ENCODE measurements around the gene EEFSEC.

Gene EEFSEC

DNA sequence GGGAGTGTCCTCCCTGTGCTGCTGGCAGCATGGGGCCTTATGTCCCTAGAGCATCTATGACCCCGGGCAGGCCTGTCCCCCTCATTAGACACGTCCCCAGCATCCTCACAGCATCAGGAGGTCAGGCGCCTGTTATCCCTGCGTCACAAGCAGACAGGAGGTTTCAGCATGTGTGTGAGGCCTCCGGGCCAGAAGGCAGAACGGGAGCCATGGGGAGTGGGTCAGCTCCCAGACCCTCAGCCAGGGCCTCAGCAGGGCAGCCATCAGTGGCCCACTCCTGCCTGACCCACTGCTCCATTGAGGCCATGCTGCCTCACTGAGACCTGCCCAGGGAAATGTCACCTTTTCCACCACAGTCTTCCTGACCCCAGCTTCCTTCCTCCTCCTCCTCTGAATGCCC is 241.8 kb downstream of the EEFSEC start:
- DNase-seq (ENCODE audit: low spot score), result no peak

DNA sequence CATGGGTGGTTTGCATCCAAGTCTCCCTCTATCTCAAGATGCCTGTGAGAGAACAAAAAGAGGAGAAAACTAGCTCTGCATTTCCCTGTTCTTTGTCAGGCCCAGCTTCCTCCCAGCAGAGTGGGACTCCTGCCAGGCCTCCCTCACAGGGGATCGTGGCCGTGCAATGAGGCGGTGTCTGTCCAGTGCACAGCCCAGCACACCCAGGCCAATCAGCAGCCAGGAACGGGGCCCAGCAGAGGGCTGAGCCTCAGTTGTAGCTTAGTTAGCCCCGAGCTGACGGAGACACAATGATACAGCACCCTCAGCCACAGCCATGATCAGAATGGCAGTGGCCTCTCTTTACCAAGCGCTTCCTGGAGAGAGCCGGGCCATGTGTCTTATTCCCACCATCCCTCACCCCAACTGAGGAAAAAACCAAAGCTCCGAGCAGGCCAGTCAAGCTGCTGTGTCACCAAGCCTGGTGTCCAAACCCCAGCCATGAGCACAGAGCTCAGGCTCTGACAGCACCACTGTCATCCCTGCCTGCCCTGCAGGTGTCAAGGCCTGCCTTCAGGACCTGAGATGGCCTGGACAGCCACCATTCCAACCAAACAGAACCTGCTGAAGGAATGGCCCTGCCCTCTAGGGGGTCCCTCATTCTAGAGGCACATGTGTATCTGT is 242.3 kb downstream of the EEFSEC start:
- peak; percentile 6 for DNase-seq (ENCODE audit: low spot score)

DNA sequence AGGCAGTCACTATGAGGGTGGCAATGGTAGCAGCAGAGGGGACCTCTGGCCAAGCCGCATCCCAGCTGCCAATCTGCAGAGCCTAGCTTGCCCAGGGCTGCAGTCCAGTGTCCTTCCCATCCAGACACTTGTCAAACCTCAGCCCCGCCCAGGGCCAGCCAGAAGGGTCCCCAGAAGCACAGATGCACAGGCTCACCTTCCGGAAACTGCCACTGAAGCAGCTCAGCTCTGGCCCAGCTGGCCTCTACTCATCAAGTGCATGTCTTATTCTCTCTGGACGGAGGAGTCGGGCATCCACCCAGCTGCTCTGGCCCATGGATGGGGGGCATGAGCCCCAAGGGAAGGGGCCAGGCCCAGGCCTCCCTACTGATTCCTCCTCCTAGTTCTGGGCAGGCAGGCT is 244.2 kb downstream of the EEFSEC start:
- DNase-seq (ENCODE audit: low spot score), result no peak

DNA sequence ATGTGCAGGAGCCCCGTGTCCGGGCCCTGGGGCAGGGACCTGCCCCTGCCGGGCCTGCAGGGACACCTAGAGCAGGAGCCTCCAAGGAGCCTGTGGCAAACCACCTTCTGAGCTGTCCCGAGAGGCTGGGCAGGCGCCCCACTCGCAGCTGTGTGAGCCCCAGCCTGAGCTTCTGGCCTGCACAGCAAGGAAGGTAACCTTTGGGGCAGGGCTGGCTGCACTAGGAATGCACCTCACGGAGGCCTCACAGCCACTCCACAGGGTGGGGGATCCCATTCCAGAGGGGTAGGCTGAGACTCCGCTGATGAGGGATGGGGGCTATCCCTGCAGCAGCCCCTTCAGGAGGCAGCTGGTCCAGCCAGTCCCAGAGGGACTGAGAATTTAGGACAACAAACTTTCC is 245.3 kb downstream of the EEFSEC start:
- DNase-seq (ENCODE audit: low spot score), result no peak

DNA sequence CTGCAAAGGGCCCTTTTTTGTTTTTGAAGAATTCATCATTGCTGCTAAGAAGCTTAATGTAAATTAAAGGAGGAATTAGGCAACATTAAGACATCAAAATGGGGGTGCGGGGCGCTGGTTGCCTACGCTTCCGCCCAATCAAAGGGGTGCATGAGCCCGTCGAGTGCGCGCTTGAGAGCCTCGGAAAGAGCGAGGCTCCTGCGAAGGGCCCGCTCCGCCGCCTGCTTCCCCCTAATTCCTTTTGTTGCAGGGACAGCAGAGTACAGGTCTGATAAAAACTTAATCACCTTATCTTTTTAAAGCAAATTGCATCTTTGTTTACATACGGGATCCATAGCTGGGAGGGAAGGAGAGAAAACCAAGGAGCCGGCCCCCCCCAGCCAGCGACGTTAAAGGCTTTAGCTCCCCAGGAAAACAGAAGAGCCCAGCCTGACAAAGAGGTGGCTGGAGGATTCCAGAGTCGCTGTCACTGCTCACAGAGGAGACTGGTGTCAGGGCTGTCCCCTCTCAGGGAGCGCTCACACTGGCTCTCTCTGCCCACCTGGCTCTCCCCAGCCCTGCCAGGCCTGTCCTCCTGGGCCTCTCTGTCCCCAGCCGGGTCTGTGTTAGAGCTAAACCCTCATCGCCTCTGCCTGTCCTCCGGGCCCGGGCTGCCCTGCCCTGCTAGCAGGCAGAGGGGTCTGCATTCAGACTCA is 246.1 kb downstream of the EEFSEC start:
- DNase-seq (ENCODE audit: low spot score), result no peak

DNA sequence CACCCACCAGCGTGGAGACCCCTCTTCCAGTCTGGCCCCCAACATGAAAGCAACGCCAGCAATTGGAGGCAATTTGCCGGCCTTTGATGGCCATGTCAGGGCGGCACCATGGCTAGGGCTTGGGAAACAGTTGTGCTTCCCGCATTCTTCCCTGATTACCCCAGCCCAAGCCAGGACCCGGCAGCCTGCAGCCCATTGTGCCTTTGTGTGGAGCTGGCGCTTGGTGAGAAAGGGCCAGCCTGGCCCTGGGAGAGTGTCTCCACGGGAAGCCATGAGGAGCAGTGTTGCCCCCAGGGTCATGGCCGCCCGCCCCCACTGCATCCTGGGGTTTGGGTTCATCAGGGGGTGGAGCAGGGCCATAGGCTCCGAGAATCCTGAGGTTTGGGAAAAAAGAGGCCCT is 247.4 kb downstream of the EEFSEC start:
- DNase-seq (ENCODE audit: low spot score), result no peak

DNA sequence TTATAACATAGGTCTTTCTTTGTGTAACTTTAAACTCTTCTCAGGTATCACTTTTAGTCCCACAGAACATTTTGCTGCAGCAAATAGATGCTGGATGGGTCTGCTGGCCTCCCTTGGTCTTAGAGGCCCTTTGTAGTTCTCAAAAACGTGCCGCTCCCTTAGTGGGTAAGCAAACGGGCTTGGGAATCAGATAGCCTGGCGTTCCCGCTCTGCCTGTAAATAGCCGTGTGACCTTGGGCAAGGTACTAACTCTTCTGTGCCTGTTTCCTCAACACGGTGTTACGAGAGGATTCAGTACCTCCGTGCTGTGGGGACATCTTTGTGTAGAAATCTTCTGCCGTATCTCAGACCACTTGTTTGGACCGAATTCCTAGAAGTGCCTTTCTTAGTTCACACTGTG is 249.0 kb downstream of the EEFSEC start:
- DNase-seq (ENCODE audit: low spot score), result no peak

DNA sequence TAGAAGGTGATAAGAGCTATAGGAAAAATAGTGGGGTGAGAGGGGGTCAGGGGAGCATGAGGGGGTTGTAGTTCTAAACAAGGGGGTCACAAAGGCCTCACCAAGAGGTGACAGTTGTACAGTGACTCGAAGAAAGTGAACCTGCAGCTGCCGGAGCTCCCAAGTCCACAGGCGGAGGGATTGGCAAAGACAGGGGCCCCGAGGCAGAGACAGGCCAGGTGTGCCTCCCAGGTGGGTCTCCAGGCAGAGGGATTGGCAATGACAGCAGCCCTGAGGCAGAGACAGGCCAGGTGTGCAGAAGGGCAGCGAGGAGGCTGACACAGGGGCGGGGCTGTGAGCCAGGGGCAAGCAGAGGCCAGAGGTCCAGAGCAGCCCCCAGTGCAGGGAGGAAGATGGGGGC is 249.7 kb downstream of the EEFSEC start:
- DNase-seq (ENCODE audit: low spot score), result no peak

DNA sequence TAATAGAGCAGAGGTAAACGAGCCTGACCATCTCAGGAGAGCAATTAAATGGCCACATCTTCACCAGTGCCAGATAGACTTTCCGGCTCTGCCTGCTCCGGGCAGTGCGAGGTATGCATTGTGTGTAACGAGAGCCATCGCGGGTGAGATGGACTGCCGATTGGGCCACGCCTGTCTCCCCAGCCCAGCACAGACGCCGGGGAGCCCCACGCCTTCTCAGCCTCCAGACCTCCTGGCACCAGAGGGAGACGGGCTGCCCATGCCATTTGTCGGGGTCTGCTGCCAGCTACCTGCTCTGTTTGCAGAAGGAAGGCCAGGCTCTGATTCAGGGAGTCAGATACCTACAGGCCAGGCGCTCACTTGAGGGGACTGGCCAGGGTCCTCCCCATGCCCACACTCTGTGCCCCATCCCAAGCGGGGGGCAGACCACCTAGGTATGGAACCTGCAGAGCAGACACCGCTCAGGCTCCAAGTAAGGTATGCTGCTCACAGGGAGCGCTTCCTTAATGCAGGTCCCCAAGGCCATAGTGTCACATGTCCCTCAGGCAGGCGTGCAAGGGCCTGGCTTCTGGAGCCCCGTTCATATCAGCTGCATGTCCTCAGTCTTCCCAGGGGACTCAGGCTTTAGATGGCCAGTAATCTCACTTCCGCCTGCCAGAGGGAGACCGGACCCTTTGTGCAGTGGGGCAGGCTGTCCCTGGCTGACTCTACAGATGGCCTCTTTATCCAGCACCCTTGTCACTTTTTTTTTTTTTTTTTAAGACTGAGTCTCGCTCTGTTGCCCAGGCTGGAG is 251.2 kb downstream of the EEFSEC start:
- DNase-seq (ENCODE audit: low spot score), result no peak

DNA sequence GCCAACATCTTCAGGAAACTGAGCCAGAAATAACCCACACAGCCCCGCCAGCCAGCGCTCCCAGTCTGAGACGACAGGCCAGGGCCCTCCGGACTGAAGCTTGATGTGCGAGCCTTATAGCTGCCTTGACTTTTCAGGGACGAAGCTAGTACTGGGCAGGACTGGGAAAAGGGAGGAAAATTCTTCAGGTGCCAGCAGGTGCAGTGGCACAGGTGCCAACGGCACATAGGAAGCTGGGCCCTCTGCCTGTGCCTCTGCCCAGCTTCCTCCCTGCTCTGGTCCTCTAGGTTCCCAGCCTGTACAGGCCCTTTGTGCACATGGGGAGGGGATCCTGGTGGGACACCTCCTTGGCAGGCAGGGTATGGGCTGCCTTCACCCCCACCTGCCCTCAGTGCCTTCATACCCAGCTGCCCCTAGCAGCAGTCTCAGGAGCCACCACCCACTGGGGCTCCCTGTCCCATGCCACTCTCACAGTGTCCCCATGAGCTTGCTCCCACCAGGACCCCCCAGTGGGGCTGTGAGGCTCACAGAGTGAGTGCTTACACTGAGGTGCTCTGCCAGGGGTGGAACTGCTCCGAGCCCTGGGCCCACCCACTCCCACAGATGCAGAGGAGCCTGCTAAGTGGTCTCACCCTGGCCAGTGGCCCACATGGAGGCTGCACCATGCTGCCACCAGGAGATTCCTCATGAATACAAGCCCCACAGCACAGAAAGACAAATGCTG is 252.4 kb downstream of the EEFSEC start:
- no peak for DNase-seq (ENCODE audit: low spot score)

DNA sequence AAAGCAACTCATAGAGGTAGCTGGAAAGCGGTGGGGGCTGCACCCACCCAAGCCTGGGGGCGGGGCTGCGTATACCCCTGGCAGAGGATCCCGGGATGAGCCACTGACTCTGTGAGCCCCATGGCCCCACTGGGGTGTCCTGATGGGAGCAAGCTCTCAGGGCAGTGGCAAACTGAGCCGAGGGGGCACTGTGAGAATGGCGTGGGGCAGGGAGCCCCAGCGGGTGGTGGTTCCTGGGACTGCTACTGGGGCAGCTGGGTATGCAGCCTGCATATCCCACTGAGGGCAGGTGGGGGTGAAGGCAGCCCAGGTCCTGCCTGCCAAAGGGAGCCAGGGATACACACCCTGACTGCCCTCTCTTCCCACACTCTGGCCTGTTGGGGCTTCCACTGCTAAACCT is 254.0 kb downstream of the EEFSEC start:
- no peak for DNase-seq (ENCODE audit: low spot score)

DNA sequence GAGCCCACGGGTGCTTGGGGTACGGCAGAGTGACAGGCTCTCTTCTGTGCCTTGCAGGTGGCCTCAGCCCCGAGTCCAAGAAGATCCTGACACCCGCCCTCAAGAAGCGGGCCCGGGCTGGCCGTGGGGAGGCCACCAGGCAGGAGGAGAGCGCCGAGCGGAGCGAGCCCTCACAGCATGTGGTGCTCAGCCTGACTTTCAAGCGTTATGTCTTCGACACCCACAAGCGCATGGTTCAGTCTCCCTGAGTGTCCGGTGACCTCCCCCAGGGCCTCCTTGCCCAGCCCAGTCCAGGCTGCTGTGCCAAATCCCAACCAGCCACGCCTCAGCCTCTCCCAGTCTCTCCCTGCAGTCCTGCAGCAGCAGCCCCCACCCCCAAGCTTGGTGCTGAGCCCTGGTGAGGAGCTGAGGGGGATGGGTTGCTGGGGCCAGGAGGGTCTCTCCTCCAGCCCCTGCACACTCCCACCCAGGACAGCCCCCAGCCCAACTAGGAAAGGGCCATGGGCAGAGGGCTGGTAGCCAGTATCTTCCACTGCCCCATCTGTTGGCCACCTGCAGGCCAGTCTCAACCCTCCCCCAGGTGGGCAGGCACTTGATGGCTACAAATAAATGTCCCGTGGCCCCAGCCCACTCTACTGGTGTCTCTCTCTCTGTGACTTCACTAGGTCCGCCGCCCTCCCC is 254.9 kb downstream of the EEFSEC start:
- DNase-seq (ENCODE audit: low spot score), result no peak

DNA sequence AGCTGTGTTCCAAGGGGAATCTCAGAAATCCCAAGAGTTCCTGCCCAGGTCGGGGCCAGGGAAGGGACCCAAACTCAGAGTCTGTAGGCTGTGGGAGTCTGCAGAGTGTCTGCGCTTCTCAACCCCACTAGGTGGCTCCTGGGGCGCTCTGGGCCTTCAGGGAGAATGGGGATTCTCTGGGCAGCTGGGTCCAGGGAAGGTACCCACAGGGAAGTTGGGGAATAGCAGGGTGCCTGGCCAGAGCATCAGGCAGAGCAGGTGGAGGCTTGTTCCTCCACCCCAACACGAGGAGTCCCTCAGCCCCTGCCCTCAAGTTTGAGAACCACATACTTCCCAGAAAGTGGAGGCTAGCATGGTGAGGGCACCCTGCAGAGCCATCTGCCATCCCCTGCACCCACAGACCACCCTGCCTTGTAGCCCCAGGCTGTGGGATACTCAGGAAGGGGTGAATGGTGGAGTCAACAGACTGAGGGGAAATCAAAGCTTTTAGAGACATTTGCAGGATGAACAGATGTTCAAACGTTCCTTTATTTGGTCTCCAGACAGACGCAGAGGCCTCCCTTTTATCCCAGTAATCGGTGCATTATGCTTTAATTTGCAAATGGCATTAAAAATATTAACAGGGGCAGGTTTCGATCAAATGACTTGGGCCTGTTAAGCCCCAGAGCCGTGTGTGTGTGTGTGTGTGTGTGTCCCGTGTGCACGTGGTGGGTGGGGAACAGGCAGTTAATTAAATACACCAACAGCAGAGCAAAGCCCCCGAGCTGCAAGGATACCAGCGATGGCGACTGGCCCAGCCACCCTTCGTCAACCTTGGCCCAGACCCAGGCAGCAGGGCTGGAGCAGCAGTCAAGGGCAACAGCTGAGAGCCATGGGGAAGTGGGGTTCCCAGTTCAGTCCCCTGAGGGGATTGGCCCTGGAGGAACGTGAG is 255.7 kb downstream of the EEFSEC start:
- DNase-seq (ENCODE audit: low spot score), result no peak

DNA sequence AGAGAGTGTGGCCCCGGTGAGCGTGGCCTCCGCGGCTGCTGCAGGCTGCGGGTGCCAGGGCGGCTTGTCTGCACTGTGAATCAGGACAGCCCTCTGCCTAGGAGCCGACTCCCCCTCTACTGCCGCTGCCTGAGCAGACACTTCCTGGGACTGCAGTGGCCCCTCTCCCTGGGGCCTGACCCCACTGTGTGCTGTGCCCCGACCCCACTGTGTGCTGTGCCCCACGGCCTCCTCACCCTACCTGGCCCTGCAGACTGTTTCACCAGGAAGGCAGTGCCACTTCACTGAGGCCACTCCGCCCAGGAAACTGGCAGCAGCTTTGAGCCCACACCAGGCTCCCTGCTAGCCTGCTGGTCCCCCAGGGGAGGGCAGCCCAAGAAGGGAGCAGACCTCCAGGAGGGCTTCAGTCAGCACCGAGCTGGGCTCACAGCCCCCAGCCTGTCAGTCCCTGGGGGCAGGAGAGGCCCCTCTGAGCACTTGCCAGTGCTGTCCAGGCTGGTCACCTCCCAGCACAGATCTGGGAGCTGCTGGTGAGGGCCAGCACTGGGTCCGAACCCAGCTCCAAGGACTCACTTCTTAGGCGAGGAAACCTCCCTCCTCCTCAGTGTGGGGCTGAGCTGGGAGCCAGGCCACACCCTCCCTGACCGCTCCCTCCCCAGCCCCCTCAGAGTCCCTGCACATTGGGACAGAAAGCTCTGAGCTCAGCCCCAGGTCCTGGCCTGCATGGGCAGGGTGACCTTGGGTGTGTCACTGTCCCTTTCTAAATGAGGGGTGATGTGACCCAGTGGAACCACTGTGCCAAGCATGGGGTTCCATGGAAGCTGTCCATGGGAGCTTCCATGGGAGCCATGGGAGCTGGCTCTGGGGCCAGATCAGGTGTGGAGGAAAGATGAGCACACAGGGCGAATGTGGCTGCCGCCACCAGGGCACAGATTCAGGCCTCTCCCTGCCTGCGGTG is 256.6 kb downstream of the EEFSEC start:
- DNase-seq (ENCODE audit: low spot score), result no peak

DNA sequence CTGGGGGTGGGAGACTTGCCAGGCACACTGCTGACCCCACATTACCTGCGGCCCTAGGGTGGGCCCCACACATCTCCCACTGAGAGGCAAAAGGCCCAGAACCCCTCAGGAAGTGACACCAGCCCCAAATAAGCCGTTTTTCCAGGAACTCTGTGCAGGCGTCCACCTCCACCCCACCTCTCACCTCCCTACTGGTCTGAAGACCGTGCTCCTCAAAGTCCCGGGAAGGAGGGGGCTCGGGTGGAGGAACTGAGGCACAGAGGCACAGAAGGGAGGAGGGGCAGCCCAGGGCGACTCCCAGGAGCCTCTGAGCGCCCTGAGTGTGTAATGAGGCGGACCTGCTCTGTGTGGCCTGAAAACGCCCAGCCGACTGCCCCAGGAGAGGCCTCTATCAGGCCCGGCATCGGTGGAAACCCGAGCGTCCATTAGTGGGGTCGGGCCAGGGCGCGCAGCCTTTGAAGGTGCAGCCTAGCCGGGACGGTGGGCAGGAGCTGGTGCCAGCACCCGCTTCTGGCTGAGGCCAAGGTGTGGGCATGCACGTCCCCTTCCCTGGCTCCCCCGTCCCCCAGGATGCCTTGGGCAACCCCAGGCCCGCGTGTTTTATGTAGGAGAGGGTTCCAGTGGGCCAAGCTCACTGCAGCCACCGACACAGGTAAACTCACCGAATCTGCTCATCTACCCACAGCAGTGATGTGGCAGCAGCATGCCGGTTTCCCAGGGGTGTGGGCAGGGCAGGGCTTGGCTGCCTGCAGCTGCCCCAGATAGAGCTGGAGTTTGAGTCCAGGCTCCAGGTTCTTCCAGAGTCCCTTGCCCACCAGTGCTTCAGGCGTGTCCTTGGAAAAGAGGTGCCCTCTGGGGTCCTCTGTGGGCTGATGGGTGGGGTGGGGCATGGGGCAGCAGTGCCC is 257.6 kb downstream of the EEFSEC start:
- no peak for DNase-seq (ENCODE audit: low spot score)

DNA sequence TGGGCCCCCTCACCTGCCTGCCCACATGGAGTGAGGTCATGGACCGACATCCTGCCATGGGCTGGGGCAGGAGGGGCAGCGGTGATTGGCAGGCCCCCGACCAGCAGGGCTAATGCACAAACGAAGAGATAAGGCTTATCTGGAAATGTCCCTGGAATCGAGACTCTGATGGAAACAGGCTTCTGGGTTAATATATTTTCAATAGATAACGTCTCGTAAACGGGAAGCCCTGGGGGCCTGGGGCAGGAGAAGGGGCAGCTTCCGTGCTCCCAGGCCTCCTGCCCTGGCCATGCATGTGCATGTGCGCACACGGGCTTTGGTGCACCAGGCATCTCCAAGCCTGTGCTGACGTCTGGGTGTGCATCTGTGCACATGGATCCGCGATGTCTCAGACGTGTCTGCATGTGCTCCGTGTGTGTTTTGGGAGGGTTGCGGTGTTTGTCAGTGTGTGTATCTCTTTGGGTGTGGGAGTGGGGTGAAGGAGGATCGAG is 258.3 kb downstream of the EEFSEC start:
- no peak for DNase-seq (ENCODE audit: low spot score)

DNA sequence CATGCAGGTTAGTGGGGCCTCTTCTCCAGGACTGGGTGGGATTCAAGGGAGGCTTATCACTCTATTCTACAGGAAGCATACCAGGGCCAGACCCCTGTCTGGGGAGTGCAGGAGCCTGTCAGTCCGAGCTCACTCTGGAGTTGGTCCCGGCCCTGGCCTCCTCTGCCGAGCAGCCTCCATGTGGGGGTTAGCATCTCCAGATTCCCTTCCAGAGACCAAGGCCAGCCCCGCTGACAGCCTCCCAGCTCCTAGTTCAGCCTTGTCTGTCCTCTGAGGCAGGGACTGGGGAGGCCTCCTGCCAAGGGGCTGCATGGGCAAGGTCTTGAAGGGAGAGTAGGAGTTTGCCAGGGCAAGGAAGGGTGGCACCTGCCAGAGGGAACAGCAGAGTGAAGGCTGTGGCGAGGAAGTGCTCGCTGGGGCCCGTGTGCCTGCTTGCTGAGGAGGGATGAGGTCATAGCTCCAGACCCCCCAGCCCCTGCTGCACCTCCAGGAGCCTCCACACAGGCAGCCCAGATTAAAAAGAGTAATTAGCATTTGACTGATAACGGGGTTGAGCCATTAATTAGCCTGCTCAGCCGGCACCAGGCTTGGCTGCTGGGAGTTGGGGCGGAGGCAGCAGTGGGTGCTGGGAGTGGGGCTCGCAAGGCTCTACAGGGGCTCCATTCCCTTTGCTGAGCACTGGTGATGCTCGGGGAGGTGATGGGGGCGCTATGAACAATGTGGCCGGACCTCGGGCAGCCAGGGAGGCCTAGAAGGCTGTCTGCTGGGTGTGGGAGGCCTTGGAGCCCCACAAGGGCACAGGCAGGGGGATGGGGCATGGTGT is 259.1 kb downstream of the EEFSEC start:
- no peak for DNase-seq (ENCODE audit: low spot score)

DNA sequence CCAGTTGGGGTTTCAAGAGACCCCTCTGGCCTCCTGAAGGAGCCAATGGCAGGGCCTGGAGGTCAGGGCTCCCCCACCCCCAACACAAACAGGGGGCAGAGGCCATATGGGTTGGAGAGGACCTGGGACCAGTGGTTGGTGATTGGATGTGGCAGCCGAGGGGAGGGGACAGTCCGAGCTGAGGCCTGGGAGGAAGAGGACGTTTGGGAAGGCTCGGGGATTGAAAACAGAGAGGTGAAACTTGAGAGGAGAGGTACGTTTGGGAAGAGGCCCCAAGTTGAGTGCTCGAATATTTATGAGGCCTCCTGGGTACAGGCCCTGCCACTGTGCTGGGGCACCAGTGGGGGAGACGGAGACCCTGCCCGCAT is 259.7 kb downstream of the EEFSEC start:
- DNase-seq (ENCODE audit: low spot score), result no peak

Data from kidney capillary endothelial cell (primary cell).